CD4-positive, alpha-beta T cell treated with Interleukin-4 for 4 hours (primary cell): Measurements from ENCODE around the gene PPIC.
"Not testable (repeated sequence)": the region's sequence is repeated elsewhere in the genome, so short reads cannot be mapped to it uniquely, and the experiment has no call there.

ENCODE experiments used
- DNase-seq: peaks from one replicate; pipeline ENCODE4 v3.0.0-alpha.2; 2020

PPIC gene

DNA sequence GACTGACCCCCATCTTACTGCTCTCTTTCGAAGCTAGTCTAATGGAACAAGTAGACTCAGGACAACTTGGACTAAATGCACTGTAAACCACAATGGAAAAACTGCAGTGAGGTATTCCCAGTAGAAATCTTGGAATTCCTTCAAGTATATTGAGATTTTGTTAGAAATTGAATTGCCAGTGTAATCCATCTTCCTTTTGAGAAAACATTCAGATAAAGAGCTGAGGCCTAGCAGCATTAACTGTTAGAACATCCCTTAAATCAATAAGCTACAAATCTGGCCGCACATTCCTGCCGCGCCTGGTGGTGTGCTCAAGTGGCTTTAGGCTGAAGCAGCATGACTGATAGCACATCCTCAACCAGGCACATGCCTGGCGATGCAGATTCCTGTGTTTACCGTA lies 29.3 kb downstream of the PPIC start:
- DNase-seq, result no peak

DNA sequence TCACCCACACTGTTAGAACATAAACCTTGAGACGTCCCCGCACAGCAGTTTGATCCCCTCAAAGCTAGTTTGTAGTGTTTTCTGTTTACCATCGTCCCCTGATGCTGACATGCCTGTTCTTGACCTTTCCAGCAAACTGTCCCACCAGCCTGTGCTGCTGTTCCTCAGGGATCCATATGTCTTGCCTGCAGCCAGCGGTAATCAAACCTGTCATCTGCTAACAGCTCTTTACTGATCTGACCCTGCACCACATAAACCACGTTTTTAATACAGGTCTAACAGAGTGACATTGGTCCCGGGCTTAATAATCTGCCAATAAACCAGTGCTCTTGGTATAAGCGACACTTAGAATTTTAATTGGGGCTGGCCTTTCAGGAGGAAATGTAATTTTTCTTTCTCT lies 34.7 kb downstream of the PPIC start:
- no peak for DNase-seq

GRCh38 chr5:123000731-123001130 lies 35.8 kb downstream of the PPIC start:
- no peak for DNase-seq

DNA sequence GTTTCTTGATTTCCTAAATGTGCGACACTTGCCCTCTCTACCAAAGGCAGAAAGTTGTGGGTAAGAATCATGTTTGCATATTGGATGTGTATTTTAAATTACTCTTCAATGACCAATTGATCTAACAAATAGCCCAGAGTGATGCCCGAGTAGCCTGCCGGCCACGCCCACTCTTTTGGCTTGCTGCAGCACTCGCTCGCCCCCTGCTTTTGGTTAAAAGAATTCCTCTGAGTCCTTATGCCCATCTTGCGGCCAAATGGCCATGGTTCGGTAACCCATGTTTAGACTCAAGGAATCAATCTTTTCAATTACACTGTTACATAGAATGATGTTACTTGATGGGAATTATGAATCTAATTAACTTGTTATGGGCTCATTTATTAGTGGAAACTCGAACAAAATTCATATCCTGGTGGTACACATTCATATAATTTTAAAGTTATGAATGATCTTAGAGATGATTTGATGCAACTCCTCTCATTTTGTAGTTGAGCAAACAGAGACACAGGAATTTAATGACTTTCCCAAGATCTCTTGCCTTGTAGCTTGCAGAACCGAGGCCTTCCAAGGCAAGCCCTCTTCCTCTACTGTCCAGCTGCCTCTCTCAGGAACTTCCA lies 36.5 kb downstream of the PPIC start:
- no peak for DNase-seq

GRCh38 chr5:122997294-122997693 lies 39.2 kb downstream of the PPIC start:
- DNase-seq, result no peak

DNA sequence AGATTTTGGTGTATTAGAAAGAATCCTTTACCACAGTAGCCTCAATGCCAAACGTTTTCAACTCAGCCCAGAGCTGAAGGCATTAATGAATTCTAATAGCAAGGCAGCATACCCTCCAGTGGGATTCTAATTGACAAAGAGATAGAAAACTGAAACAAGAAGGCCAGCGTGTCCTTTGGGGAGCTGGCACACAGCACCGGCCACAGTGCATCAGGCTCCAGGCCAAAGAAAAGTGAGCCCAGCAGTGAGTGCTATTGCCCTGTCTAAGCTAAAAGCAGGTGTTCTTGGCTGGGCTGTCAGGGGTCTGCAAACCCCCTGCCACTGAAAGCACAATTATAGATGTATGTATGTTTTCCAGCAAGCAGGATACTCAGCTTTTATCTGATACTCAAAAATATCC lies 40.4 kb downstream of the PPIC start:
- DNase-seq, result no peak

GRCh38 chr5:122985954-122986721 lies 50.4 kb downstream of the PPIC start:
- no peak for DNase-seq

GRCh38 chr5:122985006-122985700 lies 51.4 kb downstream of the PPIC start:
- no peak for DNase-seq

DNA sequence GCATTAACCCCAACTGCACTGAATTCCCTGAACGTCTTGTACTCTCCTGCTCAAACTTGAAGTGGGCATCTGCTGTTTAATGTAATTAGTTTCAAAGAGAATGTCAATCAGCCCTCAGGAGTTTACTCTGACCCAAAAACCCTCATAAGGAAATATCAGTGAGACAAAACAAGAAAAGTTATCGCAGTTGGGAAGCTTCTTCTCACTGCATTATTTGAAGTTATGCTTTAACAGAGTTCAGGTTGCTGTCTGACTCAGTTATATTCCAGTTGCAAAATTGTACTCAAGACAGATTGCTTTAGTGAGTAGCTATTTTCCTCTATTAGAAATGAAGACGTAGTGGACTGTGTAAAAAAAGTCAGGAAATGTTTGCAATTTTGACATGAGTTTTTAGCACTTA lies 52.1 kb downstream of the PPIC start:
- DNase-seq, result no peak

DNA sequence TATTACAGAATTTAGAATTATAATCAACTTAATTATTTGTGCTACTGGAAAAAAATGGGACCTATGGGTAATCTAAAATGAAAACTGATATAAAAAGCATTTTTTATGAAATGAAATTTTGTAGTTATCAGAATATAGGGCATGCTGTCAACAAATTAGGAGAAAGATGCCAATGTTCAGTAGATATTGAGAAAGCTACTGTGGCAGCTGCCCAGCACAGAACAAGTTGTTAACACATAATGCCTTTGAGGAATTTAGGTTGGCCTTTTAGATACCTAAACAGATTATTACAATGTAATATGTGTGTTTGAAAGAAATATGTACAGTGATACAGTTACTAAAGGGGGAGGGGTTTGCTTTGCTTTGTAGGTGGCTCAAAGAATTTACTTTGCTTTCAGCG lies 54.1 kb downstream of the PPIC start:
- no peak for DNase-seq

DNA sequence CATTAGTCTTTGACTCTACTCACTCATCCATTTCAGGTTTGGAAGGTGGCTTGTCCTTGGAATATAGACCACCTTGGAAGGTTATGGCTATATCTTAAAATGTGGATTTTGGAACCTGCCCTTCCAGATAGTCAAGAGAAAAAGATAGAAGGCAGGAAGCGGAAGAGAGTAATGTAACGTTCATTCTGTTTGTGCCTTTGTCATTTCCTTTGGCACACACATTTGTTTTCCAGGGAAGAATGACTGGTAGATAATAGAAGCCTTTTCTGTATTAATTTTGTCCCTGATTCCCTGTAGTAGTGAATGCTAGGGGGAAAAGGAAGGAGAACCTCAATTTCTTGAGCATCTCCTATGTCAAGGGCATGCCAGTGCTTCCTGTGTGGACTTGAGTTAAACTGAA lies 54.7 kb downstream of the PPIC start:
- no peak for DNase-seq

DNA sequence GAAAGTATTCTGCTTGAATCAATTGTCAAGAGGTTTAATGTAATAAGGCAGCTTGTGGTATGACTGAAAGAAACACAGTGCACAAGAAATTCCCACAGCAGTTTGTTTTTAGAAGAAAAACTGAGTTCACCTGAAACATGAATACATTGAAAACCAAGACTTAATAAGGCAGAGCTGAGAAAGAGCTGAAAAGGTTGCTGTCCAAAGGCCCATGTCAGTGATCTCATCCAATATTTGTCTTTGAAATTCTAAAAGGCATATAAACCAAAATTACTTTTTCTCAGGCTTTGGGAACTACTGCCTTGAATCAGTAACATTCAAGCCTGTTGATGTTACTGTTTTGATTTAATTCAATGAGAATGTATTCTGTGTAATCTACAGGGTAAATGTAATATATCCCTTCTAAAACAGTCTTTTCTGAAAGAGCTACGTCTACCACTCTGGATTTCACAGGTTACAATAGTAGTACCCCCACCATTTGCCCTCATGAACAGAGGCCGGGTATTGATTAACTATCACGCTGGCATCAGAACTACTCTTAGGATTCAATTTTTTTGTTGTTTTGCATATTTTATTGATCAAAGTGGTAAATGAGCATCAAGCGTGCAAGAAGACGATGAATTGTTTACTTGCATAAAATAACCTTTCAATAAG lies 57.8 kb downstream of the PPIC start:
- no peak for DNase-seq

DNA sequence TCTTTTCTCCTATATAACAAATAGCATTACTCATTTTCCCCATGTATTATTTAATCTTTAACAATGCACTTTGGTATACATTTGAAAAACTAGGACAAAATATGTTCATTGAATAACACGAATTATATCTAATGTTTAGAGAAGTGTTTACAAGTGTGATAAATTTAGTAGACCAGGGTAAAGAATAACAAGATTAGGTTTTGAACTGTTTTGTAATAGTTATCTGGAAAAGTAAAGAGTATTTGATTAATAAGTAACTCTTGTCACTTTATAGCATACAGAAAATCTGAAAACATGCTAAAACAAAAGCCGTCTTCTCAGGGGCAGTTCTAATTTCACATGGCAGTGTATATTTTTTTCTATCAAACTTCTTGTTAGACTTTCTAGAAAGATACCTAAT lies 58.5 kb downstream of the PPIC start:
- DNase-seq, result no peak

DNA sequence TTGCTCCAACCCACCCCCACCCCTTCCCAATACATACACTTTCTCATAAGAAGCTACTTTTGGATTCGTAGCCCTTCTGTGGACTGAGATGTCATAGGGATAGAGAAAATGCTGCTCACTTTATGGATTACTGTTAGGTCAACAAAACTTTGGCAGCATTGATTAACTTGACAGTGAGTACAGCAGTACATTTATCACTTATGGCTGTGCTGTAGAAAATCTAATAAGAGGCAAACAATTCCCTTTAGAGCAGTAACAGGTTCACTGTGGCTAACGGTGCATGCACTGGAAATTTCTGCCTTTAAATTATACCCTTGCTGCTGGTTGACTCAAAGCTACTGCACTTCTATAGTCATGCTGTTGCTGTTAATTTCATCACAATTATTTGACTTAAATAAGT lies 59.2 kb downstream of the PPIC start:
- DNase-seq, result no peak

GRCh38 chr5:122974251-122974650 lies 62.3 kb downstream of the PPIC start:
- not testable (repeated sequence) for DNase-seq

- not testable (repeated sequence) for DNase-seq
Observed at GRCh38 chr5:122973759-122974158, 62.8 kb downstream of the PPIC start.
